ENCODE results near the gene AP1AR.
A peak's percentile ranks its signal among the peaks of the same experiment; 100 is the strongest.
"Not testable (repeated sequence)": the region's sequence is repeated elsewhere in the genome, so short reads cannot be mapped to it uniquely, and the experiment has no call there.

AP1AR gene

DNA sequence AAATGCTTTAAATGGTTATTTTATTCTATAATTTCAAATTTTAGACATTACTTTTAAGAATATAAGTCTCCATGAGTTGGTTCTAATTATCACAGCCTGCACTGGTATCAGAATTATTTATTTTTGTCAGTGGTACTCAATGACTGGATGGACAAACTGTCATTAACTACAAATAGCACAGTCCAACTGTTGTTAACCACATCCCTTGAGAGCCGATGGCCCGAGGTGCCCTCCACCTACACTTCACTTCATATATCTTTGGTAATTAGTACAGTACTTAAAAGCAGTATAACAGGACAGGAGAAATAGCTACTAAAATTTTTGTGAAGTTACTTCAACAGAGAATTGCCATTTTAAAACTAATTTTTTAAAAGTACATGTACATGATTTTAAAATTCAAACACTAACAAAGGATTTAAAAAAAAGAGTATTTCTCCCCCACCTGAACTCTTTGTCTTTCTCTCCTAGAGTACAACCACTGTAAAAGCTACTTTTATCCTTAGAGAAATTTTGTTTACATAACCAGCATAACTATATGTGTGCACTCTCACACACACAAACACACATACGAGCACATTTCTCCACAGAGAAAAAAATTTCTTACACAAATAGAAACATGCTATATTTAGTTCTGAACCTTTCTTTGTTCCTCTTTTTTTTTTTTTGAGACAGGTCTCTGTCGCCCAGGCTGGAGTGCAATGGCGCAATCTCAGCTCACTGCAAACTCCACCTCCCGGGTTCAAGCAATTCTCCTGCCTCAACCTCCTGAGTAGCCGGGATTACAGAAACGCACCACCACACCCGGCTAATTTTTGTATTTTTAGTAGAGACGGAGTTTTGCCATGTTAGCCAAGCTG is 47.7 kb downstream of the AP1AR start:
- no peak for DNase-seq (ENCODE audit: low spot score)

DNA sequence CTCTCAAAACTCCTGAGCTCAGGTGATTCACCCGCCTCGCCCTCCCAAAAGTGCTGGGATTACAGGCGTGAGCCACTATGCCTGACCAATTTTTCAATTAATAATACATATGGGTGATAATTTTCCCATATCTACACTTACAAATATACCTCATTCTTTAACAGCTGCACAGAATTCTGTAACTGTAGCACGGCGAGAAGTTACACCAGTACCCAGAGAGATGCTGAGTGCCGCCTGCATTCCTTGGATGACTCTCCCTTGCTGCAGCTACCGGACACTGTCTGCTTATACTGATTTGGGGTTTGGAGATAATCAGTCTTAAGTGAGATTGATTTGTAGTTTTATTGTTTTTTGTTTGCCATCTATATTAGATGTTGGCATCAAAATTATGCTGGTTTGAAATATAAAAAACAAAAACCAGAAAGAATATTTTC is 48.3 kb downstream of the AP1AR start:
- no peak for DNase-seq (ENCODE audit: low spot score)

DNA sequence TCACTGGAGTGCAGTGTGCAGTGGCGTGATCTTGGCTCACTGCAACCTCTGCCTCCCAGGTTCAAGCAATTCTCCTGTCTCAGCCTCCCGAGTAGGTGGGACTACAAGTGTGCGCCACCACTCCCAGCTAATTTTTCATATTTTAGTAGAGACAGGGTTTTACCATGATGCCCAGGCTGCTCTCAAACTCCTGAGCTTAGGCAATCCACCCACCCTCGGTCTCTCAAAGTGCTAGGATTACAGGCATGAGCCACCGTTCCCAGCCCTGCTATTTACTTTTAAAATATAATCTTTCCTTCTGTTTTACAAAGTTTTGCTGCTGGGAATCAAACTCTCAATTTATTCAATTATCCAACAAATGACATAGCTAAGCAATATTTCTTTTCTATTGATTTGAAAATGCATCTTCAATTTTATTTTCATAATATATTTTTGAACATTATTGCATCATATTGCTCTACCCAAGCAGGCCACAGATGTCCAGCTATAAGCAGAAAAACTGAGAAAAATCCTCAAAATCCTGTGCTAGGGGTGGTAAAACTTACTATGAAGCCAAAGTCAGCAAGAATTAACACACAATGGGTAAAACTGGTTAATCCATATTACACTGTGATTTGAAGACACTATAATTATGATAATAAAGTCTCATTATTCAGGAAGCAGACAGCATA is 48.9 kb downstream of the AP1AR start:
- DNase-seq (ENCODE audit: low spot score) = no peak

DNA sequence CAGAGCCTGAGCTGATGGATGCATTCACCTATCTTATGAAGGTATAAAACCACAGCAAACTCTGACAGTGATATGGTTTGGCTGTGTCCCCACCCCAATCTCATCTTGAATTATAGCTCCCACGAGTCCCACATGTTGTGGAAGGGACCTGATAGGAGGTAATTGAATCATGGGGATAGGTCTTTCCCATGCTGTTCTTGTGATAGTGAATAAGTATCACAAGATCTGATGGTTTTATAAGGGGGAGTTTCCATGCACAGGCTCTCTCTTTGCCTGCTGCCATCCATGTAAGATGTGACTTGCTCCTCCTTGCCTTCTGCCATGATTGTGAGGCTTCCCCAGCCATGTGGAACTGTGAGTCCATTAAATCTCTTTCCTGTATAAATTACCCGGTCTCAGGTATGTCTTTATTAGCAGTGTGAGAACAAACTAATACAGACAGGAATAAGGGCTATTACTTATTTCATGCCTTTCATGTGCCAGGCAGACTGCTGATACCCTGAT is 50.4 kb downstream of the AP1AR start:
- DNase-seq (ENCODE audit: low spot score) = not testable (repeated sequence)

DNA sequence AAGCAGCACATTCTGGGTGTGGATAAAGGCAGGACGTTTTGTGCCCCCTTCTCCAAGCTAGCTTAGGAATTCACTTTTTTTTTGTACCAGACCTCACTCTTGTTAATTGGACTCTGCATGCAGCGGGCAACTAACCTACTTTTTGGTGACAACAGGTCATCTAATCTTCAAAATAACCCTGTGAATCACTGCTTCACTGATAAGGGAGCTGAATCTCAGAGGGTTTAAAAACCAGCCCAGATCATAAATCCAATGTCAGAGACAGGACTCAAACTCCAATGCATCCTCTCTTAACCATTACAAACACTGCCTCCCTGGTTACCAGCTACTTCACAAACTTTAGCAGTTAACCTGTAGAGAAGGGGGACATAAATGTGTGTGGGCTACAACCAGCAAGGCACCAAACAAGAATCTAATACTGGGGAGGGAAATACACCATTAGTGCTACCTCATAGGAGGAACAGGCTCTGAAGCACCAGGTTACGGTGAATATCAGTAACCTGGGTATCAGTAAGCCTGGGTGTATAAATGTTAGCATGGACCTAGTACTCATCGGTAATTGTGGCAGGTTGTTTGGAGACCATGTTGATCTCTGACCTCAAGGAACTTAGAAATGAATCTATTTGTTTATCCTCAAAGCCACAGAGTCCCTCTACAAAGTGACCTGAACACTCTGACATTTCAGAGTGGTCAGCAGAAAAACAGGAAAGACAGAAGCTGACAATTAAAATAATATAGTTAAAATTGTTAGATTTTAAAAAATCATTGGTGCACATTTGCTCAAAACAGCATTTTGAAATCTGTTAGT is 51.5 kb downstream of the AP1AR start:
- DNase-seq (ENCODE audit: low spot score) = no peak

DNA sequence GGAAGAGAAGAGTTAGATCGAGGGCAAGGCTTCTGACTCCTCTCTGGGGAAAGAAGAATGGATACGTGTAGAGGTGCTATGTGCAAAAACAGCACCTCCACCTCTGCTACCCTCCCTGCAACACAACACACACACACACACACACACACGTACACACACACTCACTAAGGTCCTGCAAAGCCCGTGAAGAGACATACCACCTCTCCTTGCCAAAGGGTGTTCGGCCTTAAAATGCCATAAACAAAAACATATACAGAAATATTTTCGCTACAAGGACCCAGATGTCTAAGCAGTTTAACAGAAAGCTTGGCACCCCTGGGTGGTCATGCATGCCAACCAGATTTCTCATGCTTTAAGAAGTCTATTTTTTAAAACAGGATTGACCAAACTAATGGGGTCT is 52.6 kb downstream of the AP1AR start:
- no peak for DNase-seq (ENCODE audit: low spot score)

DNA sequence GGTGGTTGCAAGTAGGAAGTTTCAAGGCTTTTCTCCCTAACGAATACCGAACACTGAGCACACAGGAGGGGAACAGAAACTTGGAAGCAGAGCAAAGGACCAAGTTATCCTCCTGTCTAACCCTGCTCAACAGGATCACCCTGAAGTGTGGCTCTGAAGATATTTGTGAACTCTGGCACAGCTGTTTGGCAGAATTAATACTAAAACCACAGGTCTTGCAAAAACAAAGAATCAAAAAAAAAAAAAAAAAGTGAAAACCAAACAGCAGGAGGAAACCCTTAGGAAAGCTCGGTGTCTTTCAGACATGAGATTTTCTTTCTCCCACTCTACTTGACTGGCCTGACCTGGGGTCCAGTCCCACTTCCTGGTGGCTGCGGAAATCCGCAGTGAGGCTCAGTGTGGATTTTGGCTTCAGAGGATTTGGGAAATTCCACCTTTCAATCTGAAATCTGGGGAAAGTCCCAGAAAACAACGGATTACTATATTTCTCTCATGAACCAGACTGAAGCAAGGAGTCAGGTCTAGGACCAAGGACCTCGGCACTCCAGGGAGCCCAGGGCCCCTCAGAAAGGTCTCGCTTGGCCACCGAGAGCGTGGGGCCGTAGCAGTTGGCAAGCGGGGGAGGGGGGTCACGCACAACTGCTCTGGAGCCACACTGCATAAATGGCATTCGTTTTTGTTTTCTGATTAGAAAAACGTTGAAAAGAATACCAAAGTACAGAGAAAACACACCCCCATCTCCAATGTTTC is 53.2 kb downstream of the AP1AR start:
- peak; percentile 27 for DNase-seq (ENCODE audit: low spot score)

DNA sequence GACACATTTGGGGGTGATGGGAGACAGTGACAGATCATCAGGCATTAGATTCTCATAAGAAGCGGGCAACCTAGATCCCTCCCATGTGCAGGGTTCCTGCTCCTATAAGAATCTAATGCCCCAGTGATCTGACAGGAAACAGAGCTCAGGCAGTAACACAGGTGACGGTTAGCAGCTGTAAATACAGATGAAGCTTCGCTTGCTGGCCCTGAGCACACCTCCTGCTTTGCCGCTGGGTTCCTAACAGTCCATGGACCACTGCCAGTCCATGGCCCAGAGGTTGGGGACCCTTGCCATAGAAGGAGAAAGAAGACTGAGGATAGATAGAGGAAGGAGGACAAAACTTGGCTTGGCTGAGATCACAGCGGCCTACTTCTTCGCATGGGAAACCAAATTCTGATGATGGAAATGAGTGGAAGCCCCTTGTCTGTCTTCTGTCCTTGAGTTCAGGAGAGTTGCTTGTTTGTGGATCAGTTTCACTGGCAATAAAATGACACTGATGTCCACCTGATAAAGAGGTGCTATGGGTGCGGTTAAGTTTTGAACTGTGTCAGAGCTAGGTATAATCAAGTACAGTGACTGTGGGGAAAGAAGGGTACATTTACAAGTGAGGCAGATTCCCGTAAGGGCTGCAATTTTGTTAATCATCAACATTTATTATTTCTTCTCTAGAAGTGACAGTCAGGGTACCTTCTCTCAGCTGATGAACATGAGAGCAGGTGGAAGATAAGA is 55.8 kb downstream of the AP1AR start:
- DNase-seq (ENCODE audit: low spot score) = peak; percentile 36

DNA sequence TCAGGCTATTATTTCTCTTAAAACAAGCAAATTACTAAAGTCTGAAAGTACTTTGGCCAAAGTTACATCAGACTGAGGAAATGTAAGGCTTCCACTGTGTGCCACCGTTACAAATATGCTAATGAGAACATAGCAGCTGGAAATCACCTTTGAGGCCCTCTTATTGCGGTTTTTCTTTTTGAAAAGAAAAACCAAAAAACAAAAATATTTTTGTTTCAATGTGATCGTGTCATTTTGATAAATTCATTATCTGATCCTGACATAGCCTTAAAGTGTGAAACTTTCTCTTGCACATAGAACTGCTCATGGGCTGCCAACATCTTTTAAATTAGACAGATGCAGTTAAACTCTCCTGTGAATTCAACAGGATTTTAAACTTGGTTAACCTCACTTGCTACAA is 56.9 kb downstream of the AP1AR start:
- peak; percentile 58 for DNase-seq (ENCODE audit: low spot score)

DNA sequence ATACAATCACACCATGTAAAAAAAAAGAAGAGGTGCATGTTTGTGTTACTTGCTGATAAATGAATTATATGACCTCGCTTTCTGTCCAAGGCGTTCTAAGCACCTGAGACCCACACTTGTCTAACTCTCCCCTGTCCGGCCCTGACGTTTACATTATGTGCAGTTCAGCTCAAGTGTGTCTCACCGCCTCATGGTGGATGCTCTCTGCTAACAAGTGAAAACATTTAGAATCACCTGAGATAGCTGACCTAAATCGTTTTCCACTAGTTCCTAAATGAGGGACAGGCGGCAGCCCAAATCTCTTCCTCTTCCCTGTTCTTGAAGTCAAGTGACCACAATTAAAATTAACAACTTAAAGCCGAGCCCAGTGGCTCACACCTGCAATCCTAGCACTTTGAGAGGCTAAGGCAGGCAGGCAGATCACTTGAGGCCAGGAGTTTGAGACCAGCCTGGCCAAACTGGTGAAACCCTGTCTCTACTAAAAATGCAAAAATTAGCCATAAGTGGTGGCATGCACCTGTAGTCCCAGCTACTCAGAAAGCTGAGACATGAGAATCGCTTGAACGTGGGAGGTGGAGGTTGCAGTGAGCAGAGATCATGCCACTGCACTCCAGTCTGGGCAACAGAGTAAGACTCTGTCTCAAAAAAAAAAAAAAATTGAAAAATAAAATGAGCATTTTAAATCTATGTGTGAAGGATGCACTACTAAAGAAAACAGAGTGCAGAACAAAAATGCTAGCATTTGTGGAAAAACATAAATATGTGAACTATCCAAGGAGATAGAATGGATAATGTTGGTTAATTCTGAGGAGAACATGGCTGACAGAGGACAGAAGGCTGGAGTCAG is 58.0 kb downstream of the AP1AR start:
- no peak for DNase-seq (ENCODE audit: low spot score)

DNA sequence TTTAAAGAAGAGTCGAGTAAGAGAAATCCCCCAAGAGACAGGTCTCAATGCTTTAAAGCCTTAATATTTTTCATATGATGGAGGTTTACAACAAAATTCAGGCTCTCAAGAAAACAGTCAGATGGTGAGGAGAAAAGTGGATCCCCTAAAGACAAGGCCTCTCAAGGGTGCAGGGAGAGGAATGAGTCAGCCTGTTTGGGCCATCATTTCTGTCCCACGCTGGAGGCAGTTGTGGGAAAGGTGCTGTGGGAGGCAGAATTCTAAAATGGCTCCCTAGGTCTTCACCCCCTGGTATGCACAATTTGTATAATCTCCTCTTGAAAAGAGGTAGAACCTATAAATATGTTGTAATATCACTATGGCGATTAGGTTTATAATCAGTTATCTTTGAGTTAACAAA is 58.8 kb downstream of the AP1AR start:
- no peak for DNase-seq (ENCODE audit: low spot score)

DNA sequence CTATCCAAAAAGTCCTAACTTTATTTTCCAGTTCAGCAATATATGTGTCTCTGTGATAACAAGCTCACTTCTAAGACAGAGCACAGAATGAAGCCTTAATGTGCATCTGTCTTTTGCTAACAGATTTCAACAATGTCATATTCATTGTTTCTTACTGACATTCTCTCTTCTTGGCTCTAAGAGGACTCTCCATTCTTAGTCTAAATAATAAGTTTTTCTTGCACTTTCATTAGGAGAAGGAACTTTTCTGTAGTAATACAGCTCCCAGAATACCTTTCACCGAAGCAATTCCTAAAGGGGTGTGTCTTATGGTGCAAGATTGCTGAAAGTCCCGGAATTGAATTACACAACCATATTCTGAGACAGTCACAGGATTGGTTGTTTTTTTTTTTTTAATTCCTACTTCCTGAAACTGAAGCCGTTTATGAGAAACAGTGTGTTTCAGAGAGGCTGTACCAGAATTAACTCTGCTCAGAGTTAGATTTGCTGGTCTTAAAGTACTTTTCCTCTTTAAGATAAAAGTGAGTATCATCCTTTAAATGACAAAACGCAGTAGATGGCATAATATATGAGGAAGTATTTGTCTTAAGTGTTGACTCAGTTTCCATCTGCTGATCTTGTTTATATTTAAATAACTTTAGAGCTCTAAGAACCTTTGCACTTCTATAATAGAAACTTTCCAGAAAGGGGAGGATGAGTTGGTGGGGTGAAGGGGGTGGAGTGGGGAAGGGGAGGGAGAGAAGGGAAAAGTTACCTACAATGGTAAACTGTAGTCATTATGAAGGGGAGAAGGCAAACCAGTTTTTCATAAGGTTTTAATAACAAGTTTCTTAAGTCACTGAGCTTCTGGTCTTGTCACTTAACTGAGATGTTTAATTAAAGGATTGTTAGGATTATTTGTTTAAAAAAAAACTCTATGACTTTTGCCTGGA is 65.6 kb downstream of the AP1AR start, which contains the start of gene ALPK1:
Gene ALPK1 (plus strand): TSS at position 421 of the 932 bp plus-strand sequence.
- DNase-seq (ENCODE audit: low spot score) = no peak

DNA sequence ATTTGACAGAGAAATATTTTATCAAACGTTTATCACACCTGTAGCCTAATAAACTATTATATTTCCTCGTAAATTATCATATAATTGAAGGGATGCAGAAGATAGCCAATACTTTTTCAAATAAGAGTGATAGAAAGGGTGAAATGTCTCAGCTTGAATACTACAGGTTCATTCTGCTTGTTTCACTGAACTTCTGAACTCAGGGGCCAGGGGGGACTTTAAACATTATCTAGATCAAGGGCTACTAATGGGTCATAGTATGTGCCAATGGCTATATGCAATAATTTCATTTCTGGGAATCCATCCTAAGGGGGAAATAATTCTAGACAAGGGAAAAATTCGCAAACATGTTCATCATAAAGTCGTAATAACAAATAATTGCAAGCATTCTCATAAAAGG is 68.1 kb downstream of the AP1AR start:
- DNase-seq (ENCODE audit: low spot score) = no peak

DNA sequence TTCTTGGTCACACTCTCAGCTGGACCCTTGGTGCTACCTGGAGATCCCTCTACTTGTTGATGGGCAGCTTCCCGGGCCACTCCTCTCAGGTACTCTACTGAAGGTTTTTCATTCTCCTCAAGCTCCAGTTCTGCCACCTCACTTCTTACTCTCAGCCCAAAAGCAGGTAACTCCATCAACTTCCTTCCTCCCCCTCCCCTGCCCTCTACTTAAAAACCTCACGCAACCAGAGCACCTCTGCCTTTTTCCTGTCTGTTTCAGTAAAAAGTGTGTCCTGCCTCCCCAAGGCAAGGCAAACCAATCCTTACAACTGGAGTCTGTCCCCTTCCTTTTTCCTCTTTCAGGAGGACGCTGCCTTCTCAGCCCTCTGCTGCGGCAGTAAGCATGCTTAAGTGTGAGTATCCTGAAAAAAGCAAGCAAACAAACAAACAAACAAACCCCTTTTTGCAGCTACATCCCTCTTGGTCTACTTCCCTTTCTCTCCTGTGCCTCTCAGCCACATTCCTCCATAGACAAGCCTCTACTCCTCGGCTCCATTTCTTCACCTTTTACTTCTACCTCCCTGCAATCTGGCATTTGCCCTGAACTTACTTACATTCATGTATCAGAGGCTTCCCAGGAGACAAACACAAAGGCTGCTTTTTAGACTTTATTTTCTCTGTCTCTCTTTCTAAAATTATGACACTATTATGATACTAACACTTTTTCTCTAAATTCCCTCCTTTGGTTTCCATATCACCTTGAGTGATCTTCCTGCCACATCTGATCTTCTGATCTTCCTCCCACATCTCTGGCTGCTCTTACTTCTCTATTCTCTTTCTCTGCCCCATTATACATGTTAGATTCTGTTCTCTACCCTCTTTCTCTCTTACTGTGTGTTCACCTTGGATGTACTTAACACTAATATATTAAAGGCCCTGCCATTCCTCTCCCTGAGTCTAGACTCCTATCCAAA is 71.0 kb downstream of the AP1AR start:
- DNase-seq (ENCODE audit: low spot score) = peak; percentile 24

DNA sequence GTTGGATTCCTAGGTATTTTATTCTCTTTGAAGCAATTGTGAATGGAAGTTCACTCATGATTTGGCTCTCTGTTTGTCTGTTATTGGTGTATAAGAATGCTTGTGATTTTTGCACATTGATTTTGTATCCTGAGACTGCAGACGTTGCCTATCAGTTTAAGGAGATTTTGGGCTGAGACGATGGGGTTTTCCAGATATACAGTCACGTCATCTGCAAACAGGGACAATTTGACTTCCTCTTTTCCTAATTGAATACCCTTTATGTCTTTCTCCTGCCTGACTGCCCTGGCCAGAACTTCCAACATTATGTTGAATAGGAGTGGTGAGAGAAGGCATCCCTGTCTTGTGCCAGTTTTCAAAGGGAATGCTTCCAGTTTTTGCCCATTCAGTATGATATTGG is 73.9 kb downstream of the AP1AR start:
- not testable (repeated sequence) for DNase-seq (ENCODE audit: low spot score)

DNA sequence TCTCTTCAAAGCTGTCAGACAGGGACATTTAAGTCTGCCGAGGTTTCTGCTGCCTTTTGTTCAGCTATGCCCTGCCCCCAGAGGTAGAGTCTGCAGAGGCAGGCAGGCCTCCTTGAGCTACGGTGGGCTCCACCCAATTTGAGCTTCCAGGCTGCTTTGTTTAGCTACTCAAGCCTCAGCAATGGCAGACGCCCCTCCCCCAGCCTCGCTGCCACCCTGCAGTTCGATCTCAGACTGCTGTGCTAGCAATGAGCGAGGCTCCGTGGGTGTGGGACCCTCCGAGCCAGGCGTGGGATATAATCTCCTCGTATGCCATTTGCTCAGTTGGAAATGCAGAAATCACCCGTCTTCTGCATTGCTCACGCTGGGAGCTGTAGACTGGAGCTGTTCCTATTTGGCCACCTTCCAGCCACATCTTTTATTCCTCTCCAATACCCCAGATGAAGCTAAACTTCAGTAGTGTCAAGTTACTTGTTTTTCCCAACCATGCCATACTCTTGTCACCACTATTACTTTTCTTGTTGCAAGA is 77.7 kb downstream of the AP1AR start:
- DNase-seq (ENCODE audit: low spot score) = not testable (repeated sequence)

DNA sequence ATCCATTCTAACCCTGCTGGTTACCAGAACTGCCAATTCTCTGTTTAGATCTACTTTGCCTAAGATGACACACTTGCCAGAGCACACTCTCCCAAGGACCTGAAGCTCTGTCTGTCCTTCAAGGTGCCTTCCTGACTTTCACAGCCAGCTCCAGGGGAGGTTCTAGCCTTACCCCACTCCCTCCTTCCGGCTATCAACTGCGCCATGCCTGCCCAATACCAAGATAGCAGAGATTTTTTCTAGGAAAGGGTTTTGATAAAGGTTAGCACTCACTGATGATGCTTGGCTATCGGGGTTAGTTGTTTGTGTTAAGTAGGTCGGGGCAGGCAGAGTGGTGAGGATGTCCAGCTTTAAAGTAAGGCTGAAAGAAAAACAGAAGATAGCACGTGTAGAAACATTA is 79.9 kb downstream of the AP1AR start:
- no peak for DNase-seq (ENCODE audit: low spot score)
